ENCODE measurements around the gene DUS2. TPM values are rescaled to one million over a fixed set of nuclear protein-coding genes. Genes with fewer than 3 reads are reported as not detected.
A peak's percentile ranks its signal among the peaks of the same experiment; 100 is the strongest.

The DUS2 gene
- total and polyA plus RNA-seq, 9 of the 15 experiments (the other 6 are each of a cell fraction or from before 2014, with no cell fraction given): 5.8 to 22.5 (median 20.6) TPM

DNA sequence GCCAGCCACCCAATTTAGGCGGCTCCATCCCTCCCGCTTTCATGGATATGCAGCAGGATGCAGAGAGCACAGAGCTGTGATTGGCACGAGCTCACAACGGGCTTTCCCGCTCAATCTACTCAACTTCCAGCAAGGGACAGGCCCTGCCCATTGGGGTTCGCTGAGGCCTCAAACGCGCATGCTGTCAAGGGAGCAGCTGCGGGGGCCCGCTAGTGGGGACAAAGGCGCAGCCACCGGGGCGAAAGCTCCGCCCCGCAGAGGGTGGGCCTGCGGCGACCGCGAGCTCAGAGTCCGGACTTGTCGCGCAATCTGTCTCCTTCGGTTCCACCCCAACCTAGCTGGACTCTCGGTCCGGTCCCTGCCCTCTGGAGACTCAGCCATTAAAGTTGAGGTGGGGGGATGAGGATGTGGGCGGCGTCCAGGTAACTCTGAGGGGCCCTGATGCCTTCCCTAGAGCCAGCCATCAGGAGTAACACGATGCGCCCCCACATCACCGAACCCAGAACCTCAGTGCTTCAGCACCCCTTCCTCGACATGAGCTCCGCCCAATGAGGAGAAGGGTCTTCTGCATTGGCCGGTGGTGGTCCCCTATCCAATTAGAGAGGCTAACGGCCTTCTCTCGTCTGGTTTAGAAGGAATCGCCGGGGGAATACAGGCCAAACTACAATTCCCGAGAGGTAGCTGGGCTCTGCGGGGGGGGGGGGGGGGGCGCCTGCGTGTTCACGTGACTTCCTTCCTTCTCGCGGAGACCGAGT lies 61.6 kb downstream of the DUS2 start (continued):
- TF ChIP-seq, protein P1, sequence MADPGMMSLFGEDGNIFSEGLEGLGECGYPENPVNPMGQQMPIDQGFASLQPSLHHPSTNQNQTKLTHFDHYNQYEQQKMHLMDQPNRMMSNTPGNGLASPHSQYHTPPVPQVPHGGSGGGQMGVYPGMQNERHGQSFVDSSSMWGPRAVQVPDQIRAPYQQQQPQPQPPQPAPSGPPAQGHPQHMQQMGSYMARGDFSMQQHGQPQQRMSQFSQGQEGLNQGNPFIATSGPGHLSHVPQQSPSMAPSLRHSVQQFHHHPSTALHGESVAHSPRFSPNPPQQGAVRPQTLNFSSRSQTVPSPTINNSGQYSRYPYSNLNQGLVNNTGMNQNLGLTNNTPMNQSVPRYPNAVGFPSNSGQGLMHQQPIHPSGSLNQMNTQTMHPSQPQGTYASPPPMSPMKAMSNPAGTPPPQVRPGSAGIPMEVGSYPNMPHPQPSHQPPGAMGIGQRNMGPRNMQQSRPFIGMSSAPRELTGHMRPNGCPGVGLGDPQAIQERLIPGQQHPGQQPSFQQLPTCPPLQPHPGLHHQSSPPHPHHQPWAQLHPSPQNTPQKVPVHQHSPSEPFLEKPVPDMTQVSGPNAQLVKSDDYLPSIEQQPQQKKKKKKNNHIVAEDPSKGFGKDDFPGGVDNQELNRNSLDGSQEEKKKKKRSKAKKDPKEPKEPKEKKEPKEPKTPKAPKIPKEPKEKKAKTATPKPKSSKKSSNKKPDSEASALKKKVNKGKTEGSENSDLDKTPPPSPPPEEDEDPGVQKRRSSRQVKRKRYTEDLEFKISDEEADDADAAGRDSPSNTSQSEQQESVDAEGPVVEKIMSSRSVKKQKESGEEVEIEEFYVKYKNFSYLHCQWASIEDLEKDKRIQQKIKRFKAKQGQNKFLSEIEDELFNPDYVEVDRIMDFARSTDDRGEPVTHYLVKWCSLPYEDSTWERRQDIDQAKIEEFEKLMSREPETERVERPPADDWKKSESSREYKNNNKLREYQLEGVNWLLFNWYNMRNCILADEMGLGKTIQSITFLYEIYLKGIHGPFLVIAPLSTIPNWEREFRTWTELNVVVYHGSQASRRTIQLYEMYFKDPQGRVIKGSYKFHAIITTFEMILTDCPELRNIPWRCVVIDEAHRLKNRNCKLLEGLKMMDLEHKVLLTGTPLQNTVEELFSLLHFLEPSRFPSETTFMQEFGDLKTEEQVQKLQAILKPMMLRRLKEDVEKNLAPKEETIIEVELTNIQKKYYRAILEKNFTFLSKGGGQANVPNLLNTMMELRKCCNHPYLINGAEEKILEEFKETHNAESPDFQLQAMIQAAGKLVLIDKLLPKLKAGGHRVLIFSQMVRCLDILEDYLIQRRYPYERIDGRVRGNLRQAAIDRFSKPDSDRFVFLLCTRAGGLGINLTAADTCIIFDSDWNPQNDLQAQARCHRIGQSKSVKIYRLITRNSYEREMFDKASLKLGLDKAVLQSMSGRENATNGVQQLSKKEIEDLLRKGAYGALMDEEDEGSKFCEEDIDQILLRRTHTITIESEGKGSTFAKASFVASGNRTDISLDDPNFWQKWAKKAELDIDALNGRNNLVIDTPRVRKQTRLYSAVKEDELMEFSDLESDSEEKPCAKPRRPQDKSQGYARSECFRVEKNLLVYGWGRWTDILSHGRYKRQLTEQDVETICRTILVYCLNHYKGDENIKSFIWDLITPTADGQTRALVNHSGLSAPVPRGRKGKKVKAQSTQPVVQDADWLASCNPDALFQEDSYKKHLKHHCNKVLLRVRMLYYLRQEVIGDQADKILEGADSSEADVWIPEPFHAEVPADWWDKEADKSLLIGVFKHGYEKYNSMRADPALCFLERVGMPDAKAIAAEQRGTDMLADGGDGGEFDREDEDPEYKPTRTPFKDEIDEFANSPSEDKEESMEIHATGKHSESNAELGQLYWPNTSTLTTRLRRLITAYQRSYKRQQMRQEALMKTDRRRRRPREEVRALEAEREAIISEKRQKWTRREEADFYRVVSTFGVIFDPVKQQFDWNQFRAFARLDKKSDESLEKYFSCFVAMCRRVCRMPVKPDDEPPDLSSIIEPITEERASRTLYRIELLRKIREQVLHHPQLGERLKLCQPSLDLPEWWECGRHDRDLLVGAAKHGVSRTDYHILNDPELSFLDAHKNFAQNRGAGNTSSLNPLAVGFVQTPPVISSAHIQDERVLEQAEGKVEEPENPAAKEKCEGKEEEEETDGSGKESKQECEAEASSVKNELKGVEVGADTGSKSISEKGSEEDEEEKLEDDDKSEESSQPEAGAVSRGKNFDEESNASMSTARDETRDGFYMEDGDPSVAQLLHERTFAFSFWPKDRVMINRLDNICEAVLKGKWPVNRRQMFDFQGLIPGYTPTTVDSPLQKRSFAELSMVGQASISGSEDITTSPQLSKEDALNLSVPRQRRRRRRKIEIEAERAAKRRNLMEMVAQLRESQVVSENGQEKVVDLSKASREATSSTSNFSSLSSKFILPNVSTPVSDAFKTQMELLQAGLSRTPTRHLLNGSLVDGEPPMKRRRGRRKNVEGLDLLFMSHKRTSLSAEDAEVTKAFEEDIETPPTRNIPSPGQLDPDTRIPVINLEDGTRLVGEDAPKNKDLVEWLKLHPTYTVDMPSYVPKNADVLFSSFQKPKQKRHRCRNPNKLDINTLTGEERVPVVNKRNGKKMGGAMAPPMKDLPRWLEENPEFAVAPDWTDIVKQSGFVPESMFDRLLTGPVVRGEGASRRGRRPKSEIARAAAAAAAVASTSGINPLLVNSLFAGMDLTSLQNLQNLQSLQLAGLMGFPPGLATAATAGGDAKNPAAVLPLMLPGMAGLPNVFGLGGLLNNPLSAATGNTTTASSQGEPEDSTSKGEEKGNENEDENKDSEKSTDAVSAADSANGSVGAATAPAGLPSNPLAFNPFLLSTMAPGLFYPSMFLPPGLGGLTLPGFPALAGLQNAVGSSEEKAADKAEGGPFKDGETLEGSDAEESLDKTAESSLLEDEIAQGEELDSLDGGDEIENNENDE (IDR thresholded peaks at IDR 0.05; ENCODE audit: low read depth, low read length): no peak
- TF ChIP-seq SIN3B (IDR thresholded peaks at IDR 0.05; ENCODE audit: low read depth): no peak
- TF ChIP-seq, protein P2, sequence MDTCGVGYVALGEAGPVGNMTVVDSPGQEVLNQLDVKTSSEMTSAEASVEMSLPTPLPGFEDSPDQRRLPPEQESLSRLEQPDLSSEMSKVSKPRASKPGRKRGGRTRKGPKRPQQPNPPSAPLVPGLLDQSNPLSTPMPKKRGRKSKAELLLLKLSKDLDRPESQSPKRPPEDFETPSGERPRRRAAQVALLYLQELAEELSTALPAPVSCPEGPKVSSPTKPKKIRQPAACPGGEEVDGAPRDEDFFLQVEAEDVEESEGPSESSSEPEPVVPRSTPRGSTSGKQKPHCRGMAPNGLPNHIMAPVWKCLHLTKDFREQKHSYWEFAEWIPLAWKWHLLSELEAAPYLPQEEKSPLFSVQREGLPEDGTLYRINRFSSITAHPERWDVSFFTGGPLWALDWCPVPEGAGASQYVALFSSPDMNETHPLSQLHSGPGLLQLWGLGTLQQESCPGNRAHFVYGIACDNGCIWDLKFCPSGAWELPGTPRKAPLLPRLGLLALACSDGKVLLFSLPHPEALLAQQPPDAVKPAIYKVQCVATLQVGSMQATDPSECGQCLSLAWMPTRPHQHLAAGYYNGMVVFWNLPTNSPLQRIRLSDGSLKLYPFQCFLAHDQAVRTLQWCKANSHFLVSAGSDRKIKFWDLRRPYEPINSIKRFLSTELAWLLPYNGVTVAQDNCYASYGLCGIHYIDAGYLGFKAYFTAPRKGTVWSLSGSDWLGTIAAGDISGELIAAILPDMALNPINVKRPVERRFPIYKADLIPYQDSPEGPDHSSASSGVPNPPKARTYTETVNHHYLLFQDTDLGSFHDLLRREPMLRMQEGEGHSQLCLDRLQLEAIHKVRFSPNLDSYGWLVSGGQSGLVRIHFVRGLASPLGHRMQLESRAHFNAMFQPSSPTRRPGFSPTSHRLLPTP (IDR thresholded peaks at IDR 0.05; ENCODE audit: borderline replicate concordance, extremely low read depth, insufficient read length): no peak
- TF ChIP-seq MED1 (CRISPR knock-in tag; IDR thresholded peaks at IDR 0.05; ENCODE audit: borderline replicate concordance): no peak
- no peak for TF ChIP-seq ZNF277 (CRISPR knock-in tag; IDR thresholded peaks at IDR 0.05; ENCODE audit: borderline replicate concordance)
- no peak for TF ChIP-seq PTBP1 (IDR thresholded peaks at IDR 0.05; ENCODE audit: low read depth, low read length)
- TF ChIP-seq PHF8 (IDR thresholded peaks at IDR 0.05; ENCODE audit: borderline replicate concordance, low read length): peak; percentile 75; the same call in 1 of the 2 replicates
- no peak for TF ChIP-seq ZC3H4 (CRISPR knock-in tag; IDR thresholded peaks at IDR 0.05; ENCODE audit: borderline replicate concordance)
- no peak for TF ChIP-seq XRCC3 (IDR thresholded peaks at IDR 0.05)
- no peak for TF ChIP-seq PCBP2 (IDR thresholded peaks at IDR 0.05; ENCODE audit: low read depth, low read length, poor library complexity, severe bottlenecking)
- TF ChIP-seq ZNF311 (CRISPR knock-in tag; IDR thresholded peaks at IDR 0.05): 0 out of 2 replicates have a peak, but pooled peaks have one; percentile 71
